HG02885 (cell line): Measurements from ENCODE around the gene TRMT2A.

Experiments used
- ATAC-seq: cut with Tn5 transposase; IDR thresholded peaks from one replicate; pipeline ENCODE4 v1.9.1; 2021; ENCODE audit warnings: mild to moderate bottlenecking; ENCODE audit not compliant: unreplicated experiment, poor library complexity

The TRMT2A gene

GRCh38 chr22:20109411-20110358 lies 7.3 kb downstream of the TRMT2A start:
- no peak for ATAC-seq

GRCh38 chr22:20108757-20109230 lies 8.2 kb downstream of the TRMT2A start:
- no peak for ATAC-seq

- ATAC-seq = no peak
Observed at GRCh38 chr22:20107951-20108756, 8.9 kb downstream of the TRMT2A start.

GRCh38 chr22:20107471-20107901 lies 9.5 kb downstream of the TRMT2A start:
- no peak for ATAC-seq

- no peak for ATAC-seq
Observed at GRCh38 chr22:20106849-20107237, 10.2 kb downstream of the TRMT2A start.

- ATAC-seq = no peak
Observed at GRCh38 chr22:20106205-20106848, 10.7 kb downstream of the TRMT2A start.

- no peak for ATAC-seq
Observed at GRCh38 chr22:20105456-20106204, 11.4 kb downstream of the TRMT2A start.

- ATAC-seq = no peak
Observed at GRCh38 chr22:20102203-20102780, 14.7 kb downstream of the TRMT2A start.

GRCh38 chr22:20101638-20102037 lies 15.4 kb downstream of the TRMT2A start:
- ATAC-seq = no peak

GRCh38 chr22:20099099-20099711 lies 17.8 kb downstream of the TRMT2A start:
- no peak for ATAC-seq

- ATAC-seq = no peak
Observed at GRCh38 chr22:20096574-20097420, 20.2 kb downstream of the TRMT2A start.

GRCh38 chr22:20095521-20095920 lies 21.5 kb downstream of the TRMT2A start:
- ATAC-seq = no peak

GRCh38 chr22:20094197-20094807 lies 22.7 kb downstream of the TRMT2A start:
- ATAC-seq = no peak

- ATAC-seq = no peak
Observed at GRCh38 chr22:20093418-20094196, 23.4 kb downstream of the TRMT2A start.

GRCh38 chr22:20092477-20092854 lies 24.6 kb downstream of the TRMT2A start:
- ATAC-seq = no peak

- ATAC-seq = no peak
Observed at GRCh38 chr22:20091690-20092476, 25.1 kb downstream of the TRMT2A start.
